NCI-H82 treated with DMSO at 0.1 percent for 48 hours (cell line): ENCODE results near the gene CHIC2.

Source experiments
- DNase-seq: peaks from one replicate; lab custom pipeline; 2025; ENCODE audit not compliant: unreplicated experiment; lab: John Stamatoyannopoulos, UW

Gene CHIC2

DNA sequence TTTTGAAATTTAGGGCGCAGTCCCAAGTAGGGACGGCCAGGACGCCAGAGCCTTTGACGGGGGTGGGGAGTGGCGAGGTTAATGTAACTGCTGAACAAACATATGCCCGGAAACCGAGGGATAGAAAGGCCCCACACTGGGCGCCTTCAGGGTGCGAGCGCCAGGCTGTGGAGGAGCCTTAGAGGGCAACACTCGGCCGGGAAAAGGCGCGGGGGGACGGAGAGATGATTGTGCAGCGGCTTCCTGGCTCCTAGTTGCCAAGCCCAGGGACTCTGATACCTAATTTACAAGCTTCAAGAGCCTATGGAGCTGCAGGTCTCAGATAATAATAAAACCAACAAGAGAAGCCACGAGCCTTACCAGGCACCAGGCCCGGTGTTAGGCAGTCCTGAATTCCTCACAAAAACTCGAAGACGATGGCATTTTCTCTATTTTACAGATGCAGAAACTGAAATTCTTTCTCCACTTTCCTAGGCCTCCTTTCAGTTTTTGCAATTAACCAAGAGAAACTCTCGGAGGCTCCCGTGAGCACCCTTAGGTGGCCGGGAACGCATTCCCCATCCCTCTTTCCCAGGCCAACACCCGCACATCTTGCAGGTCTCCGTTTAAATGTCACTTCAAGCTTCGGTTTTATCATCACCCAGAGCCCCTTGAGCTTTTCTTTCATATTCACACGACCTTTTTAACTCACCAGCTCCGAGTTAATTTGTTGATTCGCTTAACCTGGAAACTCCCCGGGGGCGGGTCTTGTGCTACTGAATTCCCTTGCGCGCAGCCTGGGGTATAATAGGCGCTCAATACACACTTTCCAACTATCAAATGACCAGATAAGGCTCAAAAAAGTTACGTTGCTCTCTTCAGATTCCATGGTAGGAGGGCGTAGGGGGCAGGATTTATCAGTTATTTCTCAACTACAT is 29.2 kb upstream of the CHIC2 start:
- DNase-seq, result no peak

GRCh38 chr4:54092405-54093323 is 28.3 kb upstream of the CHIC2 start:
- no peak for DNase-seq

- DNase-seq, result peak; percentile 63
Observed at GRCh38 chr4:54091637-54092404, 27.4 kb upstream of the CHIC2 start.

DNA sequence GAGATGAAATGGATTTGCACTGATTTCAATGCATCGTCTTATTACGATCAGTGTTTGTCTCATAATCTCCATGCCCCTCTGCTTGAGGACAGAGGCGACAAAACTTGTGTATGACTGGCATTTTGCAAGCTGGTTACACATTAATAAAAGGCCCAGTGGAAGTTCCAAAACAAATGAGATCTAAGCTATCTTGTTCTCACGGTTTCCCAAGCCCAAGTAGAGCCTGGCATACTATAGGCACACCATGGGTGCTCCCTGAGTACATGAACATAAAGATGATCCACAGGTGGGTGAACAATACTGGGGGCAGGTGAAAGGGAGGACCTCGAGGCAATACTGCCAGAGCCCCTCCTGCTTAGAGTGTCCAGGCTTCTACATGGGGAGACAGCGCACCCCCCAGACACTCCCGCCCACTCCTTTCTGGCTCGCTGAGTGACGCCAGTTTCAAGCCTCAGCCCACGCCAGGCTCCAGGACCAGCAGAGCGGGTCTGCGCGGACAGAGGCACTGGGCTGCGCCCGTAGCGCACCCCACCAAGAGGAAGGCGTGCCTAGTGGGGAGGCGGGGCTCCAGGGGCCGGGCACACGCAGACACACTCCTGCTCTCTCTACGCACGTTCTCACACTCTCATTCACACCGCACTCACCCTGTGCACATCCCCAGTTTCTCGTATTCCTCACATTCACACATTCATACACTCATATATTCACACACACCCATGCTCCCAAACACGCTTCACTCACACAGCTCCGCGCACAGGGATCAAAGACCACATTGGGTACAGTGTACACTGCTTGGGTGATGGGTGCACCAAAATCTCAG is 26.6 kb upstream of the CHIC2 start:
- DNase-seq, result no peak

GRCh38 chr4:54090404-54090803 is 26.0 kb upstream of the CHIC2 start:
- DNase-seq, result no peak

GRCh38 chr4:54089875-54090274 is 25.5 kb upstream of the CHIC2 start:
- no peak for DNase-seq

GRCh38 chr4:54085284-54085683 is 20.9 kb upstream of the CHIC2 start:
- no peak for DNase-seq

GRCh38 chr4:54082168-54082567 is 17.8 kb upstream of the CHIC2 start:
- no peak for DNase-seq

DNA sequence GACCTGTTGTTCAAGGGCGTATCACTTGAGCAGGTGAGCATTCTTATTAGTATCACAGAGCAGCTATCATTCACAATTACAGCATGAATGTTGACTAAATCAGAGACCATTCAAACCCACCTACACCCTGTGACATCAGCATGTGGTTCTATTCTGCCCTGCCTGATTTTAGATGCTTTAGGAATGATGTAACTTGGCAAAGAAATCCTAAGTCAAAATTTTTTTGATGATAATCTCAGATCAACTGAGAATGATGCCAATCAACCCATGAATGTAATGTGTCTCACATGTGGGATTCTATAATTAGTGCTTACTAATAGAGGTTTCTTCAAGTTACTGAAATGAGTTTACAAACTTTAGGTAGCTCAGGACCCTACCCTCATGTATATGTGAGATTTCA is 13.4 kb upstream of the CHIC2 start:
- no peak for DNase-seq

GRCh38 chr4:54076673-54077072 is 12.3 kb upstream of the CHIC2 start:
- no peak for DNase-seq

- DNase-seq, result no peak
Observed at GRCh38 chr4:54074381-54074780, 10.0 kb upstream of the CHIC2 start.

DNA sequence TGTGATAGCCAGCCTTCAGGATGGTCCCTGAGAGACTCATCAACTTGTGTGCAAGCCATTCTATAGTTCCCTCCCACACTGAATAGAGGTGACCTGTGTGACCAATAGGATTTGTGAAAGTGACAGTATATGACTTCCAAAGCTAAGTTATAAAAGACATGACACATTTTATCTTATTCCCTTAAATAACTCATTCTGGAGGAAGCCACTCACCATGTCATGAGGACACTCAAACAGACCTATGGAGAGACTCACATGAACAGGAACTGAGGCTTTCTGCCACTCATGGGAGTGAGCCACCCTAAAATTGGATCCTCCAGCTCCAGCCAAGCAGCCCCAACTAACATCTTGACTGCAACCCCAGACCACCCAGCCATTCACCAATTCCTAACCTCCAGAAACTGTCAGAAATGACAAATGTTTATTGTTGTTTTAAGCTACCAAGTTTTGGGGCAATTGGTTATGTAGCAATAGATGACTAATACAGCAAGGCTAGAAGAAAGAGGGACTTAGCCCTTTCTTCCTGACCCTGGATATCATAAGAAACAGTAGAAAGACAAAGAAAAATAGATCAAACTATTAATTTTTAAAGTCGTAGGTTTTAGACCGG is 9.0 kb upstream of the CHIC2 start:
- DNase-seq, result no peak

- no peak for DNase-seq
Observed at GRCh38 chr4:54067166-54067565, 2.8 kb upstream of the CHIC2 start.

GRCh38 chr4:54066718-54067129 is 2.3 kb upstream of the CHIC2 start:
- DNase-seq, result no peak

DNA sequence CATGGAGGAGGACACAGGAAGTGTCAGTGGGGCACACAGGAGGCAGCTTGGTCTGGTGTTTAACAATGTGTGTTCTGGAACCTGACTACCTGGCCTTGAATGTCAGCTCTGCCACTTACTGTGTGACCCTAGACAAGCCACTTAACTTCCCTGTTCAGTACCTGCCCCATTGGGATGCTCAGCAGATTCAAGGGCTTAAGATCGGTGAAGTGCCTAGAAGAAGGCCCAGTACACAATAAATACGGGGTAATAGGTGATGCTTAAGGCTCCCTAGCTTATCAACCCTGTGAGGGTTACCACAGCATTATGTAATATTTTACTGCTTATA is 1.6 kb upstream of the CHIC2 start:
- no peak for DNase-seq

- DNase-seq, result no peak
Observed at GRCh38 chr4:54065282-54066087, 1.1 kb upstream of the CHIC2 start.

DNA sequence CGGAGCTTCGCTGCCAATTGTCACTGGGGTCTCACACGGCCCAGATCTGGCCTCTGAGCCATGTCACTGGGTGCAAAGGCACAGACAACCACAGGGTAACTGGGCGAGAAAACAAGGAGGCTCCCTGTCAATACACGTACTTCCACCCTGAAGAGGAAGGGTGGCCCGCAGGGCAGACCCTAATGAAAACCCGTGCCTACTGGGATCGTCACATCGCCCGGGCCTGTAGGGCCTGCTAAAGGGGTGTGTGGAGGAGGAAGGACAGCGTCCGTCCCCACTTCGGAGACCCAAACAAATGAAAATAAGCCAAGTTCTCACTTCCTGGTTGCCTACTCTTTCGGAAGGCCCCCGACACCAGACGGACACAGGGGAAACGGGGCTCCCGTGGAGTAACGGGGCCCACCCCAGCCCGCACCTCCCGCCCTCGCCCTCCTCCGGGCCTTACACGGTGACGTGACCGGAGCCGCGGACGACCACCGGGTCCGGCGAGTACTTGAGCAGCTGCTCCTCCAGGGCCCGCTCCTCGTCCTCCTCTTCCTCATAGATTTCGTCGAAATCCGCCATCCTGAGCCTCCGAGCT is 578 bp downstream of the CHIC2 start:
- DNase-seq, result no peak

DNA sequence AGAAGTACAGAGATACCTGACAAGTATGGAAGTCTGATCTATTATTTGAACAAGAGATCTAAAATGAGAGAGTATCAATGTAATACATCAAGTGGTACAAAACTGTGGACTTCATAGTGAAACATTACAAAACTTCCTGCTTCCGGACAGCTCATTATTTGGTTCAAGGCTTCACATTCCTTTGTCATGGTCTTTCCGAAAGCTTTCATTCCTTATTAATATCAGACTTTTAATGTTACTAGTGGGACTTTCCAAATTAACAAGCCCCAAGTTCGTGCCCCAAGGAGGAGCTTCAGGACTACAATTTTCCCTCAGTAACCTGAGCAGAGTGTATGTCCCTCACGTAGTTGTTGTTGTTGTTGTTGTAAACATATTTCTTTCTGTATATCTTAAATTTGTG is 1.2 kb downstream of the CHIC2 start:
- no peak for DNase-seq

GRCh38 chr4:54062392-54062791 is 2.0 kb downstream of the CHIC2 start:
- no peak for DNase-seq
